GM12872 (cell line): ENCODE data around the gene OR10A4.

Source experiments
- TF ChIP-seq, protein P1 (sequence below): IDR thresholded peaks from 3 replicates; pipeline ENCODE4 v1.5.1; 2011; ENCODE audit warnings: low read depth, mild to moderate bottlenecking, low read length, moderate library complexity; ENCODE audit not compliant: insufficient read depth

Gene OR10A4, protein sequence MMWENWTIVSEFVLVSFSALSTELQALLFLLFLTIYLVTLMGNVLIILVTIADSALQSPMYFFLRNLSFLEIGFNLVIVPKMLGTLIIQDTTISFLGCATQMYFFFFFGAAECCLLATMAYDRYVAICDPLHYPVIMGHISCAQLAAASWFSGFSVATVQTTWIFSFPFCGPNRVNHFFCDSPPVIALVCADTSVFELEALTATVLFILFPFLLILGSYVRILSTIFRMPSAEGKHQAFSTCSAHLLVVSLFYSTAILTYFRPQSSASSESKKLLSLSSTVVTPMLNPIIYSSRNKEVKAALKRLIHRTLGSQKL

DNA sequence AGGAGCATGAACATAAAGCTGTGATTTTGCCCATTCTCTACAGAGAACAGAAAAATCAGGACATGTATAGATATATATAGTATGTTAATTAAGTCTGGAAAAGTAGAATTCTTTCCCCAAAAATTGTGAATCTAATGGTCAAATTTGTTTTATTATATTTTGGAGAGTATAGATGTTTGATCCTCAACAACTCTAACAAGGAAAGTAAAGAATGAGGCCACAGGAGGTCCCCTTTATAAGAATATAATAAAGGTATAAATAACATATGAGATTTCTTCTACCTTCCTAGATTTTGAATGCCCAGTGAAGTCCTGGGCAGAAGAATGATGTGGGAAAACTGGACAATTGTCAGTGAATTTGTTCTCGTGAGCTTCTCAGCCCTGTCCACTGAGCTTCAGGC lies at the start of gene OR10A4:
OR10A4 (plus strand) TSS at position 301 of the 400 bp plus-strand sequence; CDS start at position 324, 23 bp downstream.
- TF ChIP-seq, protein P1, sequence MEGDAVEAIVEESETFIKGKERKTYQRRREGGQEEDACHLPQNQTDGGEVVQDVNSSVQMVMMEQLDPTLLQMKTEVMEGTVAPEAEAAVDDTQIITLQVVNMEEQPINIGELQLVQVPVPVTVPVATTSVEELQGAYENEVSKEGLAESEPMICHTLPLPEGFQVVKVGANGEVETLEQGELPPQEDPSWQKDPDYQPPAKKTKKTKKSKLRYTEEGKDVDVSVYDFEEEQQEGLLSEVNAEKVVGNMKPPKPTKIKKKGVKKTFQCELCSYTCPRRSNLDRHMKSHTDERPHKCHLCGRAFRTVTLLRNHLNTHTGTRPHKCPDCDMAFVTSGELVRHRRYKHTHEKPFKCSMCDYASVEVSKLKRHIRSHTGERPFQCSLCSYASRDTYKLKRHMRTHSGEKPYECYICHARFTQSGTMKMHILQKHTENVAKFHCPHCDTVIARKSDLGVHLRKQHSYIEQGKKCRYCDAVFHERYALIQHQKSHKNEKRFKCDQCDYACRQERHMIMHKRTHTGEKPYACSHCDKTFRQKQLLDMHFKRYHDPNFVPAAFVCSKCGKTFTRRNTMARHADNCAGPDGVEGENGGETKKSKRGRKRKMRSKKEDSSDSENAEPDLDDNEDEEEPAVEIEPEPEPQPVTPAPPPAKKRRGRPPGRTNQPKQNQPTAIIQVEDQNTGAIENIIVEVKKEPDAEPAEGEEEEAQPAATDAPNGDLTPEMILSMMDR = no peak

DNA sequence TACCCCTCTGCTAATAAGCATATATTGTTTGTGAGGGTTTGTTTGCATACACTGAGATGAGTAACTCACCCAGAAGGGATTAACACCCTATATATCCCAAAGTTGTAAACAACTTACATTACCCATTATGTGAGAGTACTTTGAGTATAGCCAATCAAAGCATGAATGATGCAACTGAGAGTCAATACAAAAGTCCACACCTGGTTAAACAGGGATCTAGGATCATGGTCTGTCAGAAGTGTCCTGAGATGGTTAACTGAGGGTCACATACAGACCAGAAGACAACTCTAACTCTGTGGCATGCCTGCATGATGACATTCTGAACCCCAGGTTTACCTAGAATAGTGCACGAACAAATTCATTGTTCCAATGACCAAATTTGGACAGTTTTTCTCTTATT lies 48.3 kb upstream of the OR10A4 start:
- TF ChIP-seq, protein P1 = no peak

DNA sequence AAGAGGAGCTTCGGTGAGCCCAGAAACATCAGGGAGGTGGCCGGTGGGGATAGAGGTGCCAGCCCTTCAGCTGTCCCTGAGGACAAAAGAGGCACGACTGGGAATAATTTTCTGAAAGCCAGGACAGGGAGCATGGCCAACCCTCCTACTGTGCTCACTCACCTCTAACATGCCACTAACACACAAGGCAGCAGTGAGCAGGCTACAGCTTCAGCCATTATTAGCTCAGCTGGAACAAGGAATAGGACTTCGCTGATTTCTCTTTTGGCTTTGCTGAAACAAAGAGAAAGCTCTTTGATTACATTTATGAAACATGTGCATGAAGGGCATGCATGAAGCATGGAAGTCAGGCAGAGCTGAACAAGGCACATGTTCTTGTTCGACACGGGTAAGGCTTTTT lies 43.1 kb upstream of the OR10A4 start:
- TF ChIP-seq, protein P1 = no peak

DNA sequence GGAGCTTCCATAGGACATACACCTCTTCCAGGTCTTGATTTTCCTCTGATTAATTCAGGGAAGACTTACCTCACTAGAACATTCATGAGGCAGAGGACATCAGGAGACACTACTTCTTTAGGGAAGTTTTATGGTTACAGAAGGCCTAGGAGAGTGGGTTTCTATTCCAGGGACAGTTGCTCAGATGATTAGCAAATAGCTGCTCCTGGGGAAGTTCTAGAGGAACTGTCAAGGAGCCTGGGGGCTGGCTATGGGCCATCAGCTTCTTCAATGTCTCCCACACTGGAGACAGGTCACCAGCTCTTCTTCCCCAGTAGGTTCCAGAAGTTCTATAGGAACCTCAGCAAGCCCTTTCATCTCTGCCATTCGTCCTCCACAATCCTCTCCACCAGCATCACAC lies 42.4 kb upstream of the OR10A4 start:
- TF ChIP-seq, protein P1 = no peak

DNA sequence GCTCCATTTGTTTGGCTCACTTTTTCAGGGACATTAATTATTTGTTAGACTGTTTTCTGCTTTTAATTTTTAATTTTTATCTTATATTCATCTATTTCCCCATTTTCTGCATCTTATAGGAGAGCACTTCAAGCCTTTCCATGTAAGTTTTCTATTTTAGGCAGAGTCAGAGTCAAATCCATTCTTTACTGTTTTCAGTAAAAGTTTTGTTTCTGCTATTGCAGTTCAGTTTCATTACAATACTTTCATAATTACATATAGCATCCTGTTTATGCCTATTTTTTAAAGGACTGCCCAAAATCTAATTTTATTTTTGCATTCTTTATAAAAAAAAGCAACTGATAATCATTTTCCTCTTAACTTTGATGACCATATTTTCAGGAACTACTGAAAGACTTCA lies 34.7 kb upstream of the OR10A4 start:
- TF ChIP-seq, protein P1 = no peak

DNA sequence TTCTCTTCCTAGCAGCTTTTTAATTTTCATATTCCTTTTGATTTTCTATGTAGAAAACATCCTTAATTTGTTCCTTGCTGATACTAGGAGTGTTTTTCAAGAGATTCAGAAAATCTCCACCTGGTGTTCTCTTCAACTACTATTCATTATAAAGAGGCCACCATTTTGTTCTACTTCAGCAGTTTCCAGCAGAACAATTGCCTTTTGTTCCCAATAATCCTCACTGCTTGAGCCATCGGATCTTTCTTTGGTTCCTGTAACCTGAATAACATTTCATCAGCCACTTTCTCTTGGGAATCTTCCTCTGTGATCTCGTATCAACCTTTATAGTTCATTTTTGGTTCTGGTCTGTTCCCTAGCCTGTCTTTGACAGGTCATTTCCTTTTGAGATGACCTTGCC lies 32.8 kb upstream of the OR10A4 start:
- TF ChIP-seq, protein P1 = no peak

DNA sequence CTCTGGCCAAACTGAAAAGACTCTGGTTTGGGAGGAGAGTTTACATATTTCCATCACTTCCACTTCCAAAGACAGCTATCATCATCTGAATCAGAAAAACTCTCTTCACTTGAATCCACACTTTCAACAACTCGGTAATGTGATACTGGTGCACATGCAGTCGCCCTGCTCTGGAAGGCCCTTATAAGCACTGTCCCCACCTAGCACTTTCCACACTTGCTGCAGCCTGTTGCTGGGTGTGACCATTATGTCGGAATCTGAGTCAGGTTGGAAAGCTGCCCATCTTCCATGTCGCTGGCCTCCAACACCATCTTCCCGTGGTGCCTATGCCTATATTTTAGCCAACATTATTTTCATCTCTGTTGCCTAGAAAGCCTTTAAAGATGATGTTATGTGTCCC lies 32.1 kb upstream of the OR10A4 start:
- TF ChIP-seq, protein P1 = no peak
